Cardiac fibroblast (primary cell): Measurements from ENCODE around the gene ARHGEF26.

Experiments
- DNase-seq, 2 donors: peaks; one replicate each; pipeline versions ENCODE4 v3.0.0 to v3.0.0-alpha.2; 2010; ENCODE audit warnings: low read depth in 2 of 2
- H3K4me3 ChIP-seq, 2 donors: replicated peaks in 1 of 2; 1 replicate in 1 of 2; 2 replicates in 1 of 2; pipeline ENCODE4 v1.5.1; 2011; ENCODE audit warnings: low read depth in 2 of 2, low read length in 2 of 2, mild to moderate bottlenecking in 2 of 2, moderate library complexity in 1 of 2
- TF ChIP-seq, protein P1 (sequence below): IDR thresholded peaks from one replicate; pipeline ENCODE4 v1.5.1; 2011; ENCODE audit warnings: low read depth, mild to moderate bottlenecking, low read length, inconsistent platforms

The ARHGEF26 gene

DNA sequence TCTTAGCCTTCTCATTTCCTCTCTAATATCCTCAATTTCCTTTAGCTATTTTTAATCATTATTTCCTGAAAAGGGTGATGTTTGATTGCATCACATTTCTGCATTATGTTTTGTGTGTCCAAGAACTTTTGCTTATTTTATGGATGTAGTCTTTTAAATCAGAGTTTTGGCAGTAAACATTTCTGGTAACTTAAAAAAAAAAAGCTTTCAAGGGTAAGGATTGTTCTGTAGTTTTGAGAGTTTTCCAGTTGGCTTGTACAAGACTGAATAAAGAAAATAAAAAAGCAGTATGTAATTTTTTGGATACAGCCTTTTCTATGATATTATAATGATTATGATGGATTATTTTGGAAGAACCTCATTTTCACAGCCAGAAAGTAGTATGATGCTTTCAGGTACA lies 103.7 kb downstream of the ARHGEF26 start:
- H3K4me3 ChIP-seq: no peak overlapping the region
- DNase-seq: peak in 1 of 2 donors; percentile 17
- TF ChIP-seq, protein P1, sequence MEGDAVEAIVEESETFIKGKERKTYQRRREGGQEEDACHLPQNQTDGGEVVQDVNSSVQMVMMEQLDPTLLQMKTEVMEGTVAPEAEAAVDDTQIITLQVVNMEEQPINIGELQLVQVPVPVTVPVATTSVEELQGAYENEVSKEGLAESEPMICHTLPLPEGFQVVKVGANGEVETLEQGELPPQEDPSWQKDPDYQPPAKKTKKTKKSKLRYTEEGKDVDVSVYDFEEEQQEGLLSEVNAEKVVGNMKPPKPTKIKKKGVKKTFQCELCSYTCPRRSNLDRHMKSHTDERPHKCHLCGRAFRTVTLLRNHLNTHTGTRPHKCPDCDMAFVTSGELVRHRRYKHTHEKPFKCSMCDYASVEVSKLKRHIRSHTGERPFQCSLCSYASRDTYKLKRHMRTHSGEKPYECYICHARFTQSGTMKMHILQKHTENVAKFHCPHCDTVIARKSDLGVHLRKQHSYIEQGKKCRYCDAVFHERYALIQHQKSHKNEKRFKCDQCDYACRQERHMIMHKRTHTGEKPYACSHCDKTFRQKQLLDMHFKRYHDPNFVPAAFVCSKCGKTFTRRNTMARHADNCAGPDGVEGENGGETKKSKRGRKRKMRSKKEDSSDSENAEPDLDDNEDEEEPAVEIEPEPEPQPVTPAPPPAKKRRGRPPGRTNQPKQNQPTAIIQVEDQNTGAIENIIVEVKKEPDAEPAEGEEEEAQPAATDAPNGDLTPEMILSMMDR: no peak

DNA sequence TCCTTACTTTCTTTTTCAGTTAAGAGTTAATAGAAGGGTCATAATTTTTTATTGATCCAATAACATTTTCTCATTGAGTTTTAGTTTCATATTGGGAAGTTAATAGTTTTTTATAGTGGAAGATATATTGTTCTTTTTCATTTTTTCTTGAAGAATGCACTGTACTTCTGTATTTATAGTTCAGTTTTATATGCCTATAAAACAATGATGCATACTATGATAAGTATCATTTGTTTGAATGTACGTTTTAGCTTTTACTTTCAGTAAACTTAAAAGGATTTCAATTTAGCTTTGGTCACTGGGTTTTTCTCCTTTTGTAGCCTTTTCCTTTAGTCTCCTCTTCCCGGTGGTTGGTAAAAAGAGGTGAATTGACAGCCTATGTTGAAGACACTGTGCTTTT lies 104.3 kb downstream of the ARHGEF26 start:
- H3K4me3 ChIP-seq: no peak overlapping the region
- no peak for DNase-seq
- TF ChIP-seq, protein P1: no peak

DNA sequence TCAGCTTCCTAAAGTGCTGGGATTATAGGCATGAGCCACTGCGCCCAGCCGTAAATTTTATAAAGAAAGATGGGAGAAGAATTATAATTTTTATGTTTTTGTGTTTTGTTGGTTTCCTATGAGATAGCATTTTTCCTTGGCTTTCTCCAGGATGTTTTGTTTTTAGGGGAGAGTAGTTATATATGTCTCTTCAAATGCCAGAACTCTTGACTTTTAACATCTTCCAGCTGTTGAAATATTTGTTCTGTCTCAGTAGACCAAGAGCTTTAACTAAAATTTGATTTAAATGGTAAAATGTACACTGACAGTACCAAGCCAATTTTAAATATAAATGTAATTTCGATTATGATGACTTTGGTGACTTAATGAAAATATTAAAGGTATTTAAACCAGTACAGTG lies 106.3 kb downstream of the ARHGEF26 start:
- no peak for DNase-seq
- TF ChIP-seq, protein P1: no peak
- H3K4me3 ChIP-seq: no peak overlapping the region

DNA sequence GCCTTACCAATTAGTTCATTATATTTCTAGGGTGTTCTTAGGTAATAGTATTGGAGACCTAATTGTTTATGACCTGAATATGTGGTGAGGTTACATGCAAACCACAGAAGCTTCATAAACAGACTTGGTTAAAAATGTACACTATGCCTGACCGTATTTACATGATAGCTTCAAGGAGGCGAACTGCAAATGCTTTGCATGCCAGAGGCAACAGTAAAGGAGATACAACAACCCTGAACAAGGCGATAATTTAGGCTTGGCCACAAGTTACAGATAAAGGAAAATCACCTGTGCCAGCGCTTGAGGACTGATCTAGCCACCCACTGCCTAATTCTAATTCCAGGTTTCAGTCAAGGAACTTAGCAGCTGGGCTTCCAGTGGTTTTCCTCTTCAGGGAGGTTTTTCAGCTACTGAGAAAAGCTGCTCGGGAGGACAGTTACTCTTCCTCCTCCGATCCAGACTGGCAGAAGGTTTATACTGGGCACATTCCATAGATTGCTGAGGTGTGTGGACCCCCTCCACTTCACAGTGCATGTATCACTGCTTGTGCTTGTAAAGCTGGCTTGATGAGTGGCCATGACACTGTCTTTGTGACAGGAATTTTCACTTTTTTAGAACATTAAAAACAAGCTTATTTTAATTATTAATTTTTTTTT lies 107.5 kb downstream of the ARHGEF26 start:
- H3K4me3 ChIP-seq: no peak overlapping the region
- no peak for DNase-seq
- TF ChIP-seq, protein P1: no peak

DNA sequence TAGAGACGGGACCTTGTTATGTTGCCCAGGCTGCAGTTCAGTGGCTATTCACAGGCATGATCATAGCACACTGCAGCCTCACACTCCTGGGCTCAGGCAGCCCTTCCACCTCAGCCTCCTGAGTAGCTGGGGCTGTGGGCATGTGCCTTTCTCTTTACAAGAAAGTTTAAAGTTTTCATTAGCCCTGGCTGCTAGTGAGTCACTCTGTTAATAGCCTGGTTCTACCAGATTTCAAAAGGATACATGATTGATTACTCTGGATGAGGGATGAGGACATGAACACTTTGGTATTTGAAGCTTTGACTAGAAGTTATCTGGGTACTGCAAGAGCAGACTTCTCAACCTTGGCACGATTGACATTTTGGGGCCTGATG lies 108.0 kb downstream of the ARHGEF26 start:
- H3K4me3 ChIP-seq: no peak overlapping the region
- no peak for DNase-seq
- TF ChIP-seq, protein P1: no peak

DNA sequence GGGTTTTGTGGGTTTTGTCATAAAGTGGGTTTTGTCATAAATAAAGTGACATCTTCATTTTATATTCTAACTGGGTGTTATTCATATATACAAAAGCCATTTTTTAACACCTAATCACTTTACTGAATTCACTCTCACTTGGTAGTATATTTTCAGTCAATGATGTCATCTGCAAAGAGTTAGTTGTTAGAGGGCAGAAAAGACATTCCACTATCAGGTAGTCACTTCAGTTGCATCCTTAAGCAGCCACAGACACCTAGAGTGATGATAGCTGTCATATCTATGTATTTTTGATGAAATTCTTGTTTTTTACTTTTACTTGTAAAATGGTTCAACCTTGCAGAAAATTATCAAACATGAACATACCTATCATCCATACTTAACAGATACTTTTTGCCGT lies 114.1 kb downstream of the ARHGEF26 start:
- H3K4me3 ChIP-seq: no peak overlapping the region
- peak in 1 of 2 donors; percentile 35 for DNase-seq
- TF ChIP-seq, protein P1: no peak

DNA sequence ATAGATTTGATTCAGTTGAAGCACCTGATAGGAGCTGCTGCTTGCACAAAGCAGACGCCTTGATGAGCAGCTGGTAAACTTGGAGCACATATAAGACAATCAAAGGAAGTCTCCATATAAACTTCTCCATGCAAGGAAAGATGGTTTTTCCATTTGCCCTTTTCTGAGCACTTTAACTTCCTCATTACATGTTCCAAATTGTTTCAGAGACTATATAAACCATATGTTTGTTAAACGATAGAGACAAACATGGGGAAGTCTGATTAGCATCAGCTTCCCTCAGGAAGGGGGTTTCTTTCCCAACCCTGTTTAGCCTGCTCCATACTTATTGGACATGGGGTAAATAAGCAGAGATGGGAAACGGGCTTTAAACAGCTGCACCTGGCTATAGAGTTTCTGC lies 115.1 kb downstream of the ARHGEF26 start:
- TF ChIP-seq, protein P1: no peak
- no peak for DNase-seq
- H3K4me3 ChIP-seq: no peak overlapping the region
